A549 (cell line): ENCODE data around the gene TEC. TPM values are rescaled to one million over a fixed set of nuclear protein-coding genes. Genes with fewer than 3 reads are reported as not detected.

Experiments used
- ATAC-seq, 2 experiments: fragments of 200-7000 bp in 1 of 2; fragments of >200 bp in 1 of 2; cut with Nextera tagmentation in 1 of 2; cut with Tn5 transposase in 1 of 2; 3 replicates each; pipeline versions ENCODE4 v1.8.0 to v1.9.1; 2018 to 2020; ENCODE audit warnings: mild to moderate bottlenecking in 1 of 2, moderate library complexity in 1 of 2
- CTCF ChIA-PET: fragments of 300-600 bp; sonication (Branson Sonifier 250); formaldehyde crosslinking; extraction: SDS; loops from one replicate; lab custom pipeline; 2021; ENCODE audit warnings: antibody characterized with exemption, inconsistent platforms; lab: Yijun Ruan, JAX
- POLR2A ChIA-PET: fragments of 350-600 bp; formaldehyde crosslinking; extraction: SDS; loops from one replicate; lab custom pipeline; 2021; ENCODE audit warnings: antibody characterized with exemption, inconsistent platforms; lab: Yijun Ruan, JAX
- DNase-seq, 2 experiments: peaks; one replicate each; pipeline versions ENCODE4 v3.0.0 to v3.0.0-alpha.2; 2011 to 2016; ENCODE audit warnings: low read depth in 1 of 2, low spot score in 1 of 2
- FAIRE-seq: peaks from 2 replicates; lab custom pipeline; 2011; peaks lifted over from hg19 to GRCh38; lab: Jason Lieb, UNC
- H3K27ac ChIP-seq, 2 experiments: fragments of >200 bp; sonication (Bioruptor Twin); formaldehyde crosslinking; 3 replicates each; pipeline ENCODE4 v1.5.1; 2016 to 2017
- H3K4me1 ChIP-seq: fragments of >200 bp; sonication (Bioruptor Twin); formaldehyde crosslinking; 3 replicates; pipeline ENCODE4 v1.6.1; 2016
- H3K4me2 ChIP-seq: fragments of >200 bp; sonication (Bioruptor Twin); formaldehyde crosslinking; 3 replicates; pipeline ENCODE4 v1.6.1; 2016
- H3K4me3 ChIP-seq: fragments of >200 bp; sonication (Bioruptor Twin); formaldehyde crosslinking; 3 replicates; pipeline ENCODE4 v1.5.1; 2016
- H3K9me3 ChIP-seq: fragments of >200 bp; sonication (Bioruptor Twin); formaldehyde crosslinking; 3 replicates; pipeline ENCODE4 v1.6.1; 2016
- CBX2 ChIP-seq: fragments of 200-600 bp; sonication (generic); IDR thresholded peaks from 2 replicates; pipeline ENCODE4 v1.6.1; 2016; ENCODE audit warnings: low read depth, mild to moderate bottlenecking, borderline replicate concordance
- CBX8 ChIP-seq: fragments of 200-600 bp; sonication (generic); IDR thresholded peaks from 2 replicates; pipeline ENCODE4 v1.6.1; 2016
- CHD4 ChIP-seq: fragments of 200-600 bp; sonication (generic); IDR thresholded peaks from 2 replicates; pipeline ENCODE4 v1.6.1; 2016; ENCODE audit warnings: antibody characterized with exemption, mild to moderate bottlenecking, borderline replicate concordance
- EHF ChIP-seq: fragments of 250-450 bp; sonication (Bioruptor Pico); IDR thresholded peaks from 2 replicates; pipeline ENCODE4 v1.5.0; 2020; ENCODE audit warnings: mild to moderate bottlenecking
- EHMT2 ChIP-seq: fragments of 200-600 bp; sonication (generic); IDR thresholded peaks from 2 replicates; pipeline ENCODE4 v1.6.1; 2016; ENCODE audit warnings: antibody characterized with exemption, low read depth, mild to moderate bottlenecking, moderate library complexity
- EP300 ChIP-seq, 2 experiments: fragments of >200 bp; sonication (Bioruptor Twin); formaldehyde crosslinking; IDR thresholded peaks; 2 replicates in 1 of 2; 3 replicates in 1 of 2; pipeline ENCODE4 v1.6.1; 2016 to 2017
- ESRRA ChIP-seq: fragments of 150-350 bp; IDR thresholded peaks from 2 replicates; pipeline ENCODE4 v1.6.1; 2014; ENCODE audit warnings: mild to moderate bottlenecking, low read length, borderline replicate concordance
- FOSB ChIP-seq: fragments of 250-450 bp; sonication (Bioruptor Pico); IDR thresholded peaks from 2 replicates; pipeline ENCODE4 v1.5.0; 2020; ENCODE audit warnings: mild to moderate bottlenecking, moderate library complexity
- FOSL2 ChIP-seq, 2 experiments: fragments of 450-650 bp in 1 of 2; fragments of >200 bp in 1 of 2; sonication (Bioruptor Twin) in 1 of 2; formaldehyde crosslinking; IDR thresholded peaks; 2 replicates each; pipeline versions ENCODE4 v1.5.0 to v1.6.1; 2016 to 2020; ENCODE audit warnings: mild to moderate bottlenecking in 1 of 2, moderate library complexity in 1 of 2
- GATA3 ChIP-seq: IDR thresholded peaks from 2 replicates; pipeline ENCODE4 v1.6.1; 2012; ENCODE audit warnings: borderline replicate concordance
- MYC ChIP-seq: IDR thresholded peaks from 2 replicates; pipeline ENCODE4 v1.6.1; 2012; ENCODE audit warnings: mild to moderate bottlenecking, inconsistent platforms, low read length, improper control_type of control experiment, borderline replicate concordance
- NR3C1 ChIP-seq: fragments of >200 bp; sonication (Bioruptor Twin); formaldehyde crosslinking; IDR thresholded peaks from 3 replicates; pipeline ENCODE4 v1.6.1; 2017
- POLR2AphosphoS2 ChIP-seq: conservative IDR thresholded peaks from 2 replicates; pipeline ENCODE4 v1.6.1; 2012; ENCODE audit warnings: low read length, improper control_type of control experiment, inconsistent platforms
- RARB ChIP-seq: fragments of 250-450 bp; sonication (Bioruptor Pico); IDR thresholded peaks from 2 replicates; pipeline ENCODE4 v1.8.0; 2021; ENCODE audit warnings: mild to moderate bottlenecking, moderate library complexity
- RNF2 ChIP-seq: fragments of 200-600 bp; sonication (generic); IDR thresholded peaks from 2 replicates; pipeline ENCODE4 v1.6.1; 2016; ENCODE audit warnings: low read depth, mild to moderate bottlenecking, antibody characterized with exemption, moderate library complexity, borderline replicate concordance
- ZC3H11A ChIP-seq: fragments of 450-650 bp; IDR thresholded peaks from 2 replicates; pipeline ENCODE4 v1.6.1; 2014; ENCODE audit warnings: antibody characterized with exemption, mild to moderate bottlenecking
- ZNF302 ChIP-seq: fragments of 250-450 bp; sonication (Bioruptor Pico); IDR thresholded peaks from 2 replicates; pipeline ENCODE4 v1.9.0; 2021; ENCODE audit warnings: inconsistent platforms, mild to moderate bottlenecking, moderate library complexity
- WGBS: methylation state at CpG from one replicate; pipeline ENCODE4 v1.1.6; 2017; ENCODE audit errors: missing lambda C conversion rate; 5-methylcytosine and 5-hydroxymethylcytosine counted together
- polyA plus RNA-seq, 4 experiments: library from polyadenylated mRNA; depleted of rRNA in 3 of 4; stranded (reverse); fragments of >200 nt; fragmentation: RNase III in 1 of 4; extraction: RNeasy Plus Mini Kit Qiagen cat#74134 plus additional on column Dnase treatment in 1 of 4; gene quantifications; 2 replicates in 3 of 4; 3 replicates in 1 of 4; pipeline ENCODE4 v1.2.3, GENCODE V29; 2011 to 2017
- TF ChIP-seq, protein P1 (sequence below): fragments of 250-450 bp; sonication (Bioruptor Pico); IDR thresholded peaks from 2 replicates; pipeline ENCODE4 v1.5.0; 2020; ENCODE audit warnings: low read depth, mild to moderate bottlenecking, moderate library complexity
- TF ChIP-seq, protein P2 (sequence below): fragments of 250-450 bp; sonication (Bioruptor Pico); IDR thresholded peaks from 2 replicates; pipeline ENCODE4 v1.5.0; 2021; ENCODE audit warnings: mild to moderate bottlenecking, moderate library complexity, borderline replicate concordance

TEC gene
- polyA plus RNA-seq, 2 of the 4 experiments (the other 2 are of a cell fraction) = 1.2 to 1.6 TPM

DNA sequence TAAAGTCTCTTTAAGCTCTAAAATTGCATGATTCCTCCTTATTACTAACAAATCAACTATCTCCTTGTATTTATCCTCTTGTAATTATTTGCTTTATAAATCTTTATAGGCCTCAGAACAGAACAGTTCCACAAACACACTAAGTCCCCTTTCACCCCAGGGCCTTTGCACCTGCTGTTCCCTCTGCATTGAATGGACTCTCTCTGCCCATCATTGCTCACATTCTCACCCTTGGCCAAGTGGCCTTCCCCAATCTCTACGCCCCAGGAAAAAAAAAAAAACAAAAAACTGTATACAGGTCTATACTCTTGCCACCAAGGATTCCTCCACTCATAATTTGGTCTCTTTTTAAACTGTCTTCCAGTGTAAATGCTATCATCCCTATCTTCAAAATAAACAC lies 53.7 kb downstream of the TEC start:
- Histone ChIP-seq H3K27ac (no peak overlapping the region), H3K4me3 (no peak overlapping the region), H3K4me1 (no peaks in the 10 kb centered on the region), H3K4me2 (no peak overlapping the region), H3K9me3 (no peaks in the 10 kb centered on the region)
- TF ChIP-seq EHMT2 = no peak
- 89% methylated on average over 1 of the region's 1 CpG for WGBS
- CTCF ChIA-PET = no interaction called here
- DNase-seq (no peak), FAIRE-seq (no peak), ATAC-seq (no peak)
- POLR2A ChIA-PET = no interaction called here

DNA sequence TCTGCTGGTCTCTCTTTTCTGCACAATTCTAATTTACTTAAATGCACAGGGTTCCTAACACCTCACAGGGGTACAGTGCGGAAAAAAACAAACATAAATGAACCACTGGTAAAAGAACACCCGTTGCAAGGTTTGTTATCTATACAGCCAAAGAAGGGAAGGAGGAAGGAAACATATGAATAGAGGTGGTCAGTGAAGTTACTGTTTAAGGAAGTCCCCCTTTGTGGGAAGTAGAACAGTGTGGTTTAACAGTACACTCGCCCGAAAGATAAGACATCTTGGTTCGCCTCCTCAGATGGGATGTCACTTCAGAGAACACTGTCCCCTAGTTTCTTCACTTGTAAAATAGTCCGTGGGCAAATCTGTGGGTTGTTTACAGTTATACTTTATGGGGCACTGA lies 57.5 kb downstream of the TEC start:
- H3K4me3 ChIP-seq = no peak overlapping the region
- ChIA-PET CTCF (no interaction called here), POLR2A (no interaction called here)
- TF ChIP-seq GATA3 = no peak
- TF ChIP-seq ESRRA = no peak
- TF ChIP-seq EHMT2 = no peak
- no peak for TF ChIP-seq MYC
- TF ChIP-seq EP300 (IDR thresholded peaks at IDR 0.05) = no peak
- no peaks in the 10 kb centered on the region for H3K4me1 ChIP-seq
- FAIRE-seq = no peak
- H3K27ac ChIP-seq = no peak overlapping the region
- no peaks in the 10 kb centered on the region for H3K9me3 ChIP-seq
- H3K4me2 ChIP-seq = no peak overlapping the region
- ATAC-seq = no peak
- no peak for DNase-seq
- WGBS = 64% methylated on average over 6 of the region's 6 CpGs

DNA sequence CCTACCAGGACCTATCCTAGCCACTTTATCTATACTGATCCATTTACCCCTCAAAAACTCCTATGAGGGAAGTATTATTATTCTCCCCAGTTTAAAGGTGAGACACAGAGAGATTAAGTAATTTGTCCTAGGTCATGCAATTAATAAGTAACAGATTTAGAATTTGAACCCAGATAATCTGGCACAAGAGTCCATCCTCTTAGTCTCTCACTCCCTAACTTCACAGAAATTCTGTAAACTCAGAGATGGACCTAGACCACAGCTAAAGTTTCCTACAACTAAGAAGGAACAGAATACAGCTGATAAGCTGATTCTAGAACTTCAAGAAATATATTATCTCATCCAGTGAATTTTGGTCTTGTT lies 58.7 kb downstream of the TEC start:
- DNase-seq = no peak
- CTCF ChIA-PET = no interaction called here

DNA sequence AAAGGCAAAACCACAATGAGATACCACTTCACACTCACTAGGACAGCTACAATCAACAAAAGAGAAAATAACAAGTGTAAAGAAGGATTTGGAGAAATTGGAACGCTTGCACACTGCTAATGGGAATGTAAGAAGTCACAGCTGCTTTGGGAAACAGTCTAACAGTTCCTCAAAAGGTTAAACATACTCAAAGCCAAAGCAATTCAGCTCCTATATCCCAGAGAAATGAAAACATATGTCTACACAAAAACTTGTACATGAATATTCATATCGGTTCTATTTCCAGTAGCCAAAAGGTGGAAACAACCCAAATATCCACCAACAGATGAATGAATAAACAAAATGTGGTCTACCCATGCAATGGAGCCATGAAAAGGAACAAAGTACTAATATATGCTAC lies 64.0 kb downstream of the TEC start:
- POLR2A ChIA-PET = no interaction called here

More for the DNA sequence above, 58.7 kb downstream of the TEC start:
- no peak overlapping the region for H3K4me2 ChIP-seq
- ATAC-seq (no peak), FAIRE-seq (no peak)
- no peak overlapping the region for H3K4me3 ChIP-seq
- no peak for TF ChIP-seq RARB (CRISPR knock-in tag)
- TF ChIP-seq CBX2 = no peak
- no peak for TF ChIP-seq EP300 (IDR thresholded peaks at IDR 0.05)
- TF ChIP-seq FOSB = no peak
- no peak for TF ChIP-seq ESRRA
- TF ChIP-seq CBX8 = no peak
- TF ChIP-seq, protein P1, sequence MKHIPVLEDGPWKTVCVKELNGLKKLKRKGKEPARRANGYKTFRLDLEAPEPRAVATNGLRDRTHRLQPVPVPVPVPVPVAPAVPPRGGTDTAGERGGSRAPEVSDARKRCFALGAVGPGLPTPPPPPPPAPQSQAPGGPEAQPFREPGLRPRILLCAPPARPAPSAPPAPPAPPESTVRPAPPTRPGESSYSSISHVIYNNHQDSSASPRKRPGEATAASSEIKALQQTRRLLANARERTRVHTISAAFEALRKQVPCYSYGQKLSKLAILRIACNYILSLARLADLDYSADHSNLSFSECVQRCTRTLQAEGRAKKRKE (CRISPR knock-in tag) = no peak
- TF ChIP-seq RNF2 = no peak
- no peak for TF ChIP-seq ZNF302 (CRISPR knock-in tag)
- TF ChIP-seq FOSL2 (IDR thresholded peaks at IDR 0.05) = no peak
- TF ChIP-seq FOSL2 (CRISPR knock-in tag; IDR thresholded peaks at IDR 0.05) = no peak
- TF ChIP-seq POLR2AphosphoS2 = no peak
- no peak for TF ChIP-seq EHF (CRISPR knock-in tag)
- TF ChIP-seq CHD4 = no peak
- no peaks in the 10 kb centered on the region for H3K4me1 ChIP-seq
- H3K9me3 ChIP-seq = no peaks in the 10 kb centered on the region
- POLR2A ChIA-PET = no interaction called here
- H3K27ac ChIP-seq = no peak overlapping the region

More for the DNA sequence above, 64.0 kb downstream of the TEC start:
- H3K9me3 ChIP-seq = no peaks in the 10 kb centered on the region
- CTCF ChIA-PET = interaction anchor here (1.5 kb wide), 1 partner anchor 85 kb away, joined by 3 read pairs; no protein-coding TSS in a partner anchor
- ATAC-seq = no peak
- TF ChIP-seq ZC3H11A (no peak), ZNF302 (CRISPR knock-in tag) (no peak), NR3C1 (no peak)
- TF ChIP-seq, protein P2, sequence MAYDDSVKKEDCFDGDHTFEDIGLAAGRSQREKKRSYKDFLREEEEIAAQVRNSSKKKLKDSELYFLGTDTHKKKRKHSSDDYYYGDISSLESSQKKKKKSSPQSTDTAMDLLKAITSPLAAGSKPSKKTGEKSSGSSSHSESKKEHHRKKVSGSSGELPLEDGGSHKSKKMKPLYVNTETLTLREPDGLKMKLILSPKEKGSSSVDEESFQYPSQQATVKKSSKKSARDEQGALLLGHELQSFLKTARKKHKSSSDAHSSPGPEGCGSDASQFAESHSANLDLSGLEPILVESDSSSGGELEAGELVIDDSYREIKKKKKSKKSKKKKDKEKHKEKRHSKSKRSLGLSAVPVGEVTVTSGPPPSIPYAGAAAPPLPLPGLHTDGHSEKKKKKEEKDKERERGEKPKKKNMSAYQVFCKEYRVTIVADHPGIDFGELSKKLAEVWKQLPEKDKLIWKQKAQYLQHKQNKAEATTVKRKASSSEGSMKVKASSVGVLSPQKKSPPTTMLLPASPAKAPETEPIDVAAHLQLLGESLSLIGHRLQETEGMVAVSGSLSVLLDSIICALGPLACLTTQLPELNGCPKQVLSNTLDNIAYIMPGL = no peak
- TF ChIP-seq, protein P1 (CRISPR knock-in tag) = no peak
- no peak for DNase-seq
- H3K4me3 ChIP-seq = no peak overlapping the region
- WGBS = 80% methylated on average over 2 of the region's 2 CpGs
- no peaks in the 10 kb centered on the region for H3K4me1 ChIP-seq
- no peak for FAIRE-seq
- H3K4me2 ChIP-seq = no peak overlapping the region
- H3K27ac ChIP-seq = no peak overlapping the region
